WI38 (cell line): ENCODE measurements around the gene IBA57.
"Not testable (repeated sequence)": the region's sequence is repeated elsewhere in the genome, so short reads cannot be mapped to it uniquely, and the experiment has no call there.

Experiments used
- H3K4me3 ChIP-seq: 2 replicates; pipeline ENCODE4 v1.5.1; 2011; ENCODE audit warnings: low read depth, mild to moderate bottlenecking, control low read depth, low read length
- CTCF ChIP-seq: IDR thresholded peaks from 2 replicates; pipeline ENCODE4 v1.5.1; 2012; ENCODE audit warnings: low read depth, mild to moderate bottlenecking, control low read depth, low read length

Gene IBA57

GRCh38 chr1:228180959-228181644, 15.5 kb downstream of the IBA57 start:
- TF ChIP-seq CTCF: no peak
- no peak overlapping the region for H3K4me3 ChIP-seq

GRCh38 chr1:228181645-228182034, 16.0 kb downstream of the IBA57 start:
- no peak overlapping the region for H3K4me3 ChIP-seq
- TF ChIP-seq CTCF: no peak

- H3K4me3 ChIP-seq: no peak overlapping the region
- no peak for TF ChIP-seq CTCF
Observed at GRCh38 chr1:228182296-228183030, 16.9 kb downstream of the IBA57 start.

- no peak overlapping the region for H3K4me3 ChIP-seq
- no peak for TF ChIP-seq CTCF
Observed at GRCh38 chr1:228184152-228184551, 18.5 kb downstream of the IBA57 start.

GRCh38 chr1:228185641-228185965, 20.0 kb downstream of the IBA57 start:
- no peak for TF ChIP-seq CTCF
- H3K4me3 ChIP-seq: no peak overlapping the region

- not testable (repeated sequence) for H3K4me3 ChIP-seq
Observed at GRCh38 chr1:228188249-228188648, 22.6 kb downstream of the IBA57 start.

- TF ChIP-seq CTCF: no peak
- no peak overlapping the region for H3K4me3 ChIP-seq
Observed at GRCh38 chr1:228190182-228190581, 24.6 kb downstream of the IBA57 start.
